ENCODE results near the gene HRH1. TPM values are rescaled to one million over a fixed set of nuclear protein-coding genes. Genes with fewer than 3 reads are reported as not detected.

HRH1 gene
- total and polyA plus RNA-seq, 10 of the 15 experiments (the other 5 are each of a cell fraction or from before 2014, with no cell fraction given), result not detected

GRCh38 chr3:11195201-11195600 is 40.9 kb downstream of the HRH1 start:
- intact Hi-C loops (cut with micrococcal nuclease; ENCODE audit: unreplicated experiment), result no loop called here

More at GRCh38 chr3:11195201-11195600, 40.9 kb downstream of the HRH1 start:
- no peaks in the 10 kb centered on the region; a peak in 2 of 4 replicates for H3K27me3 ChIP-seq (replicated peaks in 1 of 2; ENCODE audit: control insufficient read depth in 2 of 2, insufficient read depth in 2 of 2, low read length in 1 of 2)
- no peak for ATAC-seq
- no TSS peak for BruUV-seq (replicated peaks)
- TF ChIP-seq NRF1 (conservative IDR thresholded peaks at IDR 0.05; ENCODE audit: low read depth, low read length), result no peak
- TF ChIP-seq, protein P1, sequence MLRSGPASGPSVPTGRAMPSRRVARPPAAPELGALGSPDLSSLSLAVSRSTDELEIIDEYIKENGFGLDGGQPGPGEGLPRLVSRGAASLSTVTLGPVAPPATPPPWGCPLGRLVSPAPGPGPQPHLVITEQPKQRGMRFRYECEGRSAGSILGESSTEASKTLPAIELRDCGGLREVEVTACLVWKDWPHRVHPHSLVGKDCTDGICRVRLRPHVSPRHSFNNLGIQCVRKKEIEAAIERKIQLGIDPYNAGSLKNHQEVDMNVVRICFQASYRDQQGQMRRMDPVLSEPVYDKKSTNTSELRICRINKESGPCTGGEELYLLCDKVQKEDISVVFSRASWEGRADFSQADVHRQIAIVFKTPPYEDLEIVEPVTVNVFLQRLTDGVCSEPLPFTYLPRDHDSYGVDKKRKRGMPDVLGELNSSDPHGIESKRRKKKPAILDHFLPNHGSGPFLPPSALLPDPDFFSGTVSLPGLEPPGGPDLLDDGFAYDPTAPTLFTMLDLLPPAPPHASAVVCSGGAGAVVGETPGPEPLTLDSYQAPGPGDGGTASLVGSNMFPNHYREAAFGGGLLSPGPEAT (IDR thresholded peaks at IDR 0.05; ENCODE audit: low read depth), result no peak
- TF ChIP-seq HDAC6 (IDR thresholded peaks at IDR 0.05; ENCODE audit: unreplicated experiment), result no peak
- no peak for TF ChIP-seq FOXM1 (IDR thresholded peaks at IDR 0.05; ENCODE audit: low read depth, low read length)
- TF ChIP-seq RBBP5 (conservative IDR thresholded peaks at IDR 0.05), result no peak
- TF ChIP-seq, protein P2, sequence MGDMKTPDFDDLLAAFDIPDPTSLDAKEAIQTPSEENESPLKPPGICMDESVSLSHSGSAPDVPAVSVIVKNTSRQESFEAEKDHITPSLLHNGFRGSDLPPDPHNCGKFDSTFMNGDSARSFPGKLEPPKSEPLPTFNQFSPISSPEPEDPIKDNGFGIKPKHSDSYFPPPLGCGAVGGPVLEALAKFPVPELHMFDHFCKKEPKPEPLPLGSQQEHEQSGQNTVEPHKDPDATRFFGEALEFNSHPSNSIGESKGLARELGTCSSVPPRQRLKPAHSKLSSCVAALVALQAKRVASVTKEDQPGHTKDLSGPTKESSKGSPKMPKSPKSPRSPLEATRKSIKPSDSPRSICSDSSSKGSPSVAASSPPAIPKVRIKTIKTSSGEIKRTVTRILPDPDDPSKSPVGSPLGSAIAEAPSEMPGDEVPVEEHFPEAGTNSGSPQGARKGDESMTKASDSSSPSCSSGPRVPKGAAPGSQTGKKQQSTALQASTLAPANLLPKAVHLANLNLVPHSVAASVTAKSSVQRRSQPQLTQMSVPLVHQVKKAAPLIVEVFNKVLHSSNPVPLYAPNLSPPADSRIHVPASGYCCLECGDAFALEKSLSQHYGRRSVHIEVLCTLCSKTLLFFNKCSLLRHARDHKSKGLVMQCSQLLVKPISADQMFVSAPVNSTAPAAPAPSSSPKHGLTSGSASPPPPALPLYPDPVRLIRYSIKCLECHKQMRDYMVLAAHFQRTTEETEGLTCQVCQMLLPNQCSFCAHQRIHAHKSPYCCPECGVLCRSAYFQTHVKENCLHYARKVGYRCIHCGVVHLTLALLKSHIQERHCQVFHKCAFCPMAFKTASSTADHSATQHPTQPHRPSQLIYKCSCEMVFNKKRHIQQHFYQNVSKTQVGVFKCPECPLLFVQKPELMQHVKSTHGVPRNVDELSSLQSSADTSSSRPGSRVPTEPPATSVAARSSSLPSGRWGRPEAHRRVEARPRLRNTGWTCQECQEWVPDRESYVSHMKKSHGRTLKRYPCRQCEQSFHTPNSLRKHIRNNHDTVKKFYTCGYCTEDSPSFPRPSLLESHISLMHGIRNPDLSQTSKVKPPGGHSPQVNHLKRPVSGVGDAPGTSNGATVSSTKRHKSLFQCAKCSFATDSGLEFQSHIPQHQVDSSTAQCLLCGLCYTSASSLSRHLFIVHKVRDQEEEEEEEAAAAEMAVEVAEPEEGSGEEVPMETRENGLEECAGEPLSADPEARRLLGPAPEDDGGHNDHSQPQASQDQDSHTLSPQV (IDR thresholded peaks at IDR 0.05), result no peak
- TF ChIP-seq STAT1 (conservative IDR thresholded peaks at IDR 0.05), result no peak
- no peak for TF ChIP-seq SP1 (IDR thresholded peaks at IDR 0.05; ENCODE audit: low read depth, low read length)
- no peak overlapping the region for H3K9ac ChIP-seq (ENCODE audit: control insufficient read depth, insufficient read depth, low read length)
- CTCF ChIA-PET, result interaction anchor here (1.0 kb wide), 2 partner anchors 140 to 456 kb away, joined by 3 to 4 read pairs; no protein-coding TSS in a partner anchor
- H3K27ac ChIP-seq (ENCODE audit: control insufficient read depth, insufficient read depth), result no peak overlapping the region
- no peak overlapping the region for H2AFZ ChIP-seq (ENCODE audit: control insufficient read depth, low read depth, low read length)
- WGBS (ENCODE audit: insufficient coverage, insufficient replicate concordance, low lambda C conversion rate, missing lambda C conversion rate), result 20% methylated on average over 5 of the region's 5 CpGs
- DNase-seq (ENCODE audit: low read depth, low spot score), result no peak
- in situ Hi-C loops (cut with MboI), result no loop called here
- H4K20me1 ChIP-seq (ENCODE audit: control insufficient read depth, insufficient read depth), result no peaks in the 10 kb centered on the region; the same call in 1 of the 2 replicates
- H3K4me3 ChIP-seq, result no peak overlapping the region
- SMC1A ChIA-PET (ENCODE audit: uncharacterized antibody, unreplicated experiment), result no interaction called here
- POLR2A ChIA-PET, result no interaction called here
- no peak overlapping the region for H3K4me2 ChIP-seq (ENCODE audit: control insufficient read depth, insufficient read depth)
- H3K4me1 ChIP-seq (ENCODE audit: control insufficient read depth, insufficient read depth, low read length), result no peaks in the 10 kb centered on the region
- RAD21 ChIA-PET (ENCODE audit: unreplicated experiment), result interaction anchor here (0.6 kb wide), 1 partner anchor 456 kb away, joined by 3 read pairs; no protein-coding TSS in a partner anchor
- no peaks in the 10 kb centered on the region for H3K79me2 ChIP-seq (ENCODE audit: control insufficient read depth, insufficient read depth, low read length)
- no peaks in the 10 kb centered on the region for H3K36me3 ChIP-seq (ENCODE audit: control insufficient read depth in 2 of 2, insufficient read depth in 2 of 2, low read length in 1 of 2)
- H3K9me3 ChIP-seq (replicated peaks; ENCODE audit: control insufficient read depth, insufficient read depth, low read length), result no peaks in the 10 kb centered on the region
- no peak for FAIRE-seq
